ENCODE data around the gene FAF2. TPM values are rescaled to one million over a fixed set of nuclear protein-coding genes. Genes with fewer than 3 reads are reported as not detected.

FAF2 gene
- total RNA-seq, 1 experiment from 2014 or later = 59.7 TPM

- Histone ChIP-seq H3K4me3 (no peak overlapping the region), H3K27ac (no peak overlapping the region), H3K9me3 (ENCODE audit: insufficient read depth, low read depth) (no peaks in the 10 kb centered on the region), H3K36me3 (ENCODE audit: low read depth) (no peaks in the 10 kb centered on the region), H3K79me2 (ENCODE audit: low read depth) (no peaks in the 10 kb centered on the region), H3K4me2 (no peak overlapping the region), H3K27me3 (ENCODE audit: insufficient read depth, low read depth) (no peaks in the 10 kb centered on the region), H4K20me1 (ENCODE audit: insufficient read depth) (no peaks in the 10 kb centered on the region), H3K4me1 (replicated peaks; ENCODE audit: insufficient read depth) (peaks cover 8% of the 10 kb centered on the region), H3K9me2 (ENCODE audit: insufficient read depth) (no peaks in the 10 kb centered on the region), H2AFZ (no peak overlapping the region), H3F3A (ENCODE audit: insufficient read depth, low read depth) (no peaks in the 10 kb centered on the region; the same call in 1 of the 2 replicates)
- ChIA-PET CTCF (no interaction called here), POLR2A (ENCODE audit: unreplicated experiment) (no interaction called here)
- intact Hi-C loops (cut with micrococcal nuclease; ENCODE audit: unreplicated experiment) = no loop called here
- no peak for TF ChIP-seq EZH2 (IDR thresholded peaks at IDR 0.05; ENCODE audit: low read depth)
- TF ChIP-seq CTCF (conservative IDR thresholded peaks at IDR 0.05) = no peak
- BruUV-seq (replicated peaks) = no TSS peak
- DNase-seq = no peak
These were observed 71.9 kb downstream of the FAF2 start for GRCh38 chr5:176519810-176520720.

- Histone ChIP-seq H3K4me2 (no peak overlapping the region), H3K4me1 (replicated peaks; ENCODE audit: insufficient read depth) (peaks cover 8% of the 10 kb centered on the region), H3K9me3 (ENCODE audit: insufficient read depth, low read depth) (no peaks in the 10 kb centered on the region), H3F3A (ENCODE audit: insufficient read depth, low read depth) (peaks cover 9% of the 10 kb centered on the region; the same call in 1 of the 2 replicates), H2AFZ (no peak overlapping the region), H3K4me3 (no peak overlapping the region), H3K9me2 (ENCODE audit: insufficient read depth) (no peaks in the 10 kb centered on the region), H3K36me3 (ENCODE audit: low read depth) (no peaks in the 10 kb centered on the region), H3K27ac (no peak overlapping the region), H3K79me2 (ENCODE audit: low read depth) (no peaks in the 10 kb centered on the region), H4K20me1 (ENCODE audit: insufficient read depth) (no peaks in the 10 kb centered on the region), H3K27me3 (ENCODE audit: insufficient read depth, low read depth) (no peaks in the 10 kb centered on the region)
- intact Hi-C loops (cut with micrococcal nuclease; ENCODE audit: unreplicated experiment) = no loop called here
- CTCF ChIA-PET = no interaction called here
- DNase-seq = no peak
- POLR2A ChIA-PET (ENCODE audit: unreplicated experiment) = no interaction called here
- TF ChIP-seq EZH2 (IDR thresholded peaks at IDR 0.05; ENCODE audit: low read depth) = no peak
- TF ChIP-seq CTCF (conservative IDR thresholded peaks at IDR 0.05) = no peak
- no TSS peak for BruUV-seq (replicated peaks)
These were observed 73.1 kb downstream of the FAF2 start for GRCh38 chr5:176521286-176521685.

- Histone ChIP-seq H3K27me3 (ENCODE audit: insufficient read depth, low read depth) (no peaks in the 10 kb centered on the region), H4K20me1 (ENCODE audit: insufficient read depth) (no peaks in the 10 kb centered on the region), H3K4me2 (no peak overlapping the region), H3K4me3 (no peak overlapping the region), H3K79me2 (ENCODE audit: low read depth) (no peaks in the 10 kb centered on the region), H2AFZ (no peak overlapping the region), H3K4me1 (replicated peaks; ENCODE audit: insufficient read depth) (peaks cover 6% of the 10 kb centered on the region), H3F3A (ENCODE audit: insufficient read depth, low read depth) (peaks cover 12% of the 10 kb centered on the region; the same call in 1 of the 2 replicates), H3K9me3 (ENCODE audit: insufficient read depth, low read depth) (no peaks in the 10 kb centered on the region), H3K27ac (no peak overlapping the region), H3K36me3 (ENCODE audit: low read depth) (no peaks in the 10 kb centered on the region), H3K9me2 (ENCODE audit: insufficient read depth) (no peaks in the 10 kb centered on the region)
- no TSS peak for BruUV-seq (replicated peaks)
- CTCF ChIA-PET = no interaction called here
- intact Hi-C loops (cut with micrococcal nuclease; ENCODE audit: unreplicated experiment) = no loop called here
- POLR2A ChIA-PET (ENCODE audit: unreplicated experiment) = no interaction called here
- no peak for DNase-seq
- TF ChIP-seq CTCF (conservative IDR thresholded peaks at IDR 0.05) (no peak), EZH2 (IDR thresholded peaks at IDR 0.05; ENCODE audit: low read depth) (no peak)
These were observed 73.6 kb downstream of the FAF2 start for GRCh38 chr5:176521699-176522263.
